Hepatocyte (in vitro differentiated cells): Measurements from ENCODE around the gene TMEM115. TPM values are rescaled to one million over a fixed set of nuclear protein-coding genes. Genes with fewer than 3 reads are reported as not detected.

Experiments
- DNase-seq: peaks from one replicate; pipeline ENCODE4 v3.0.0-alpha.2; 2016; ENCODE audit warnings: low spot score
- H2AFZ ChIP-seq: fragments of 200-600 bp; sonication (generic); 2 replicates; pipeline ENCODE4 v1.6.0; 2016; ENCODE audit warnings: antibody characterized with exemption, mild to moderate bottlenecking
- H3K27ac ChIP-seq: fragments of 200-600 bp; sonication (generic); 2 replicates; pipeline ENCODE4 v1.5.1; 2016; ENCODE audit warnings: mild to moderate bottlenecking
- H3K27me3 ChIP-seq: fragments of 200-600 bp; sonication (generic); 2 replicates; pipeline ENCODE4 v1.6.1; 2016
- H3K36me3 ChIP-seq: fragments of 200-600 bp; sonication (generic); replicated peaks from 2 replicates; pipeline ENCODE4 v1.5.1; 2016; ENCODE audit warnings: low read depth; ENCODE audit not compliant: insufficient read depth
- H3K4me1 ChIP-seq: fragments of 200-600 bp; sonication (generic); 2 replicates; pipeline ENCODE4 v1.5.1; 2016; ENCODE audit warnings: mild to moderate bottlenecking, moderate library complexity; ENCODE audit not compliant: insufficient read depth
- H3K4me2 ChIP-seq: fragments of 200-600 bp; sonication (generic); 2 replicates; pipeline ENCODE4 v1.6.0; 2016
- H3K4me3 ChIP-seq: fragments of 200-600 bp; sonication (generic); 2 replicates; pipeline ENCODE4 v1.5.1; 2016; ENCODE audit warnings: mild to moderate bottlenecking
- H3K79me2 ChIP-seq: fragments of 200-600 bp; sonication (generic); 2 replicates; pipeline ENCODE4 v1.6.0; 2017; ENCODE audit warnings: mild to moderate bottlenecking
- H3K9me2 ChIP-seq: fragments of 200-600 bp; sonication (generic); replicated peaks from 2 replicates; pipeline ENCODE4 v1.6.0; 2017; ENCODE audit warnings: mild to moderate bottlenecking; ENCODE audit not compliant: insufficient read depth
- H3K9me3 ChIP-seq: fragments of 200-600 bp; sonication (generic); 2 replicates; pipeline ENCODE4 v1.5.1; 2016; ENCODE audit warnings: low read depth, mild to moderate bottlenecking
- H4K20me1 ChIP-seq: fragments of 200-600 bp; sonication (generic); 2 replicates; pipeline ENCODE4 v1.6.0; 2016; ENCODE audit warnings: mild to moderate bottlenecking; ENCODE audit not compliant: insufficient read depth, poor library complexity, severe bottlenecking
- EZH2 ChIP-seq: fragments of 200-600 bp; sonication (generic); IDR thresholded peaks from 2 replicates; pipeline ENCODE4 v1.6.1; 2016; ENCODE audit warnings: antibody characterized with exemption, mild to moderate bottlenecking, borderline replicate concordance
- EZH2phosphoT487 ChIP-seq: fragments of 200-600 bp; sonication (generic); IDR thresholded peaks from one replicate; pipeline ENCODE4 v1.6.1; 2018; ENCODE audit warnings: antibody characterized with exemption, mild to moderate bottlenecking, low read depth, moderate library complexity; ENCODE audit not compliant: unreplicated experiment, severe bottlenecking
- WGBS: methylation state at CpG from one replicate; pipeline ENCODE4 v1.1.6; 2016; ENCODE audit warnings: low lambda C conversion rate; ENCODE audit errors: missing lambda C conversion rate; 5-methylcytosine and 5-hydroxymethylcytosine counted together
- polyA plus RNA-seq: library from polyadenylated mRNA; unstranded; fragments of >200 nt; fragmentation: Nextera tagmentation; extraction: Ambion mirVana; gene quantifications from 2 replicates; pipeline ENCODE4 v1.2.1, GENCODE V29; 2016
- total RNA-seq: library from RNA; depleted of rRNA; stranded (reverse); fragments of >200 nt; gene quantifications from 2 replicates; pipeline ENCODE4 v1.2.3, GENCODE V29; 2014
- TF ChIP-seq, protein P1 (sequence below): fragments of 200-600 bp; sonication (generic); IDR thresholded peaks from 2 replicates; pipeline ENCODE4 v1.5.1; 2016; ENCODE audit warnings: antibody characterized with exemption, mild to moderate bottlenecking; ENCODE audit not compliant: poor library complexity

TMEM115 gene
- total and polyA plus RNA-seq, 2 experiments from 2014 or later: 49.3 to 69.9 TPM

DNA sequence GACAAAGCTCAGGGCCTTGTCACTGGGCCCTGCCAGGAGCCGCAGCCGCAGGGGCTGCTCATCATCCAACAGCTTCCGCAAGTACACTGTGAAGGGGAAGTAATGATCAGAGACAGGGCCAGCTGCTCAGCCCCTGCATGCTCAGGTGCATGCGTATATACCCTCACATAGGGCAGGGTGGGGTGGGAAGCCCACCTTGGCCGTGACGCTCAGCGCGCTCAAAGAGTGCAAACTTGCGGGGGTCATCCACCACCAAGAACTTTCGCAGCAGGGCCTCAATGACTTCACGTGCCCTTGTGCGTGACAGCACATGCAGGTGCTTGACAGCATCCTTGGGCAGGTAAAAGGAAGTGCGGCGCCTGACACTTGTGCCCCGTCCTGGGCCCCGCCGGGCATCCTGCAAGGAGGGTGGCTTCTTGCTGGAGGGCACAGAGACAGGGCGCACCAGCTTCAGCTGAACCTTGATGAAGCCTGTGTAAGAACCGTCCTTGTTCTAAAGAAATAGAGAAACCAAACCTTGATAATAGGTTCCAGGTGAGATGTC, 27.9 kb downstream of the TMEM115 start:
- no peak overlapping the region for H3K4me3 ChIP-seq
- H2AFZ ChIP-seq: no peak overlapping the region
- no peak overlapping the region for H3K27ac ChIP-seq
- no peaks in the 10 kb centered on the region for H3K36me3 ChIP-seq
- peaks cover 22% of the 10 kb centered on the region for H3K4me1 ChIP-seq
- peaks cover 60% of the 10 kb centered on the region for H3K79me2 ChIP-seq
- no peaks in the 10 kb centered on the region for H3K9me2 ChIP-seq
- H3K4me2 ChIP-seq: no peak overlapping the region
- H3K9me3 ChIP-seq: no peaks in the 10 kb centered on the region
- peaks cover 5% of the 10 kb centered on the region for H4K20me1 ChIP-seq
- no peaks in the 10 kb centered on the region for H3K27me3 ChIP-seq
- no peak for DNase-seq
- TF ChIP-seq EZH2phosphoT487 (no peak), EZH2 (no peak)
- 99% methylated on average over 15 of the region's 19 CpGs for WGBS

DNA sequence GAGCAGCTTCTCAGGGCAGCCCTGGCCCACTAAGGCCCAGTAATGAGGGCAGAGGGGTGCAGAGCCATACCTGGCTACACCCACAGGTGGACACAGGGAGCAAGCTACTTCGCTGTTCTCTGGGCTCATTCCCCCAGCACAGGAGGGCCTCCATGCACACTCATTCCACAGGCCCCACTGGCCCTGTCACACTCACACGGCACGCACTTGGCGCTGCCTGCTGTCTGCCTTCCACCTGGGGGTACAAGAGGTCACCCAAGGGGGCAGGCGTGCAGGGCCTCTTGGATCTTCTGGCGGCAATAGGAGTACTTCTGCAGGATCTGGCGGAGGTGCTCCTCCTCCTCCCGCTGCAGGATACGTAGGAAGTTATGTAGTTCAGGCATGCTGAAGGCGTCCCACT, 29.0 kb downstream of the TMEM115 start:
- no peak overlapping the region for H3K4me2 ChIP-seq
- H2AFZ ChIP-seq: no peak overlapping the region
- no peaks in the 10 kb centered on the region for H3K9me3 ChIP-seq
- 98% methylated on average over 10 of the region's 10 CpGs for WGBS
- TF ChIP-seq, protein P1, sequence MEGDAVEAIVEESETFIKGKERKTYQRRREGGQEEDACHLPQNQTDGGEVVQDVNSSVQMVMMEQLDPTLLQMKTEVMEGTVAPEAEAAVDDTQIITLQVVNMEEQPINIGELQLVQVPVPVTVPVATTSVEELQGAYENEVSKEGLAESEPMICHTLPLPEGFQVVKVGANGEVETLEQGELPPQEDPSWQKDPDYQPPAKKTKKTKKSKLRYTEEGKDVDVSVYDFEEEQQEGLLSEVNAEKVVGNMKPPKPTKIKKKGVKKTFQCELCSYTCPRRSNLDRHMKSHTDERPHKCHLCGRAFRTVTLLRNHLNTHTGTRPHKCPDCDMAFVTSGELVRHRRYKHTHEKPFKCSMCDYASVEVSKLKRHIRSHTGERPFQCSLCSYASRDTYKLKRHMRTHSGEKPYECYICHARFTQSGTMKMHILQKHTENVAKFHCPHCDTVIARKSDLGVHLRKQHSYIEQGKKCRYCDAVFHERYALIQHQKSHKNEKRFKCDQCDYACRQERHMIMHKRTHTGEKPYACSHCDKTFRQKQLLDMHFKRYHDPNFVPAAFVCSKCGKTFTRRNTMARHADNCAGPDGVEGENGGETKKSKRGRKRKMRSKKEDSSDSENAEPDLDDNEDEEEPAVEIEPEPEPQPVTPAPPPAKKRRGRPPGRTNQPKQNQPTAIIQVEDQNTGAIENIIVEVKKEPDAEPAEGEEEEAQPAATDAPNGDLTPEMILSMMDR: no peak
- TF ChIP-seq EZH2phosphoT487 (no peak), EZH2 (no peak)
- peaks cover 5% of the 10 kb centered on the region for H4K20me1 ChIP-seq
- H3K4me3 ChIP-seq: no peak overlapping the region
- H3K9me2 ChIP-seq: no peaks in the 10 kb centered on the region
- no peak for DNase-seq
- H3K27me3 ChIP-seq: no peaks in the 10 kb centered on the region
- H3K79me2 ChIP-seq: peaks cover 54% of the 10 kb centered on the region
- H3K36me3 ChIP-seq: no peaks in the 10 kb centered on the region
- H3K27ac ChIP-seq: no peak overlapping the region
- peaks cover 12% of the 10 kb centered on the region for H3K4me1 ChIP-seq

DNA sequence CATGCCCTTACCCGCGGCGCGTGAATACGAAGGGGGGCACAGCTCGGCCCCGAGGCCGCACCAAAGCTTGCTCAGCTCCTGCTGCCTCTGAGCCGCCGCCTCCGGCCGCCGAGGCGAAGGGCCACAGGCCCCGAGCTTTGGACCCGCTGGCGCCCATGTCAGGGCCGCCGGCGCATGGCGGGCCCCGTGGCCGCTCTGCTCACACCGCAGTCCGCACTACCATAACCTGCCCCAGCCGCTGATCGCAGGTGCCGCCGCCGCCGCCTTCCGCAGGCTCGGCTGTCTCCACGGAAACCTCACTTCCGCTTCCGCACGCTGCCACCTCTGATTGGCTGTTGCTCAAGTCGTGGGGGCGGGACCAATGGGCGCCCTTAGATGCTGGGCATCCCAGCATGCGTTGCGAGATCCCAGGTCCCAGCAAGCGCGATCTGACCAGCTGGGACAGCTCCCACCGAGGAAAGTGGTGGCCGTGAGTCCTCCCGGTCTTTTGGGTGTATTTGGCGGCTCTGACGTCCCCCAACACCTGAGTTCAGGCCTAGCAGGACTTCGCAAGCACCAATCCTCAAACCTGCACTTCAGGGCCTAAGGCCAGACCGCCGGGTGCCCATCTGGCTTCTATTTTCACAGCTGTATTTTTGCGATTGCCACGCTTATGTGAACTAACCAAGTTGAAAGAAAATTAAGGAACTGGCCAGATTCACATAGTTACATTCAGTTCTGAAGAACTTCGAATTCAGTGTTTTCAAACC, 31.2 kb downstream of the TMEM115 start, which contains the start of gene TUSC2:
TUSC2 (minus strand) TSS at position 281 of the 749 bp plus-strand sequence; CDS start at position 157, 124 bp downstream.
- no peak for TF ChIP-seq EZH2phosphoT487
- no peak for TF ChIP-seq EZH2
- TF ChIP-seq, protein P1: no peak
- peaks cover 32% of the 10 kb centered on the region for H3K79me2 ChIP-seq

DNA sequence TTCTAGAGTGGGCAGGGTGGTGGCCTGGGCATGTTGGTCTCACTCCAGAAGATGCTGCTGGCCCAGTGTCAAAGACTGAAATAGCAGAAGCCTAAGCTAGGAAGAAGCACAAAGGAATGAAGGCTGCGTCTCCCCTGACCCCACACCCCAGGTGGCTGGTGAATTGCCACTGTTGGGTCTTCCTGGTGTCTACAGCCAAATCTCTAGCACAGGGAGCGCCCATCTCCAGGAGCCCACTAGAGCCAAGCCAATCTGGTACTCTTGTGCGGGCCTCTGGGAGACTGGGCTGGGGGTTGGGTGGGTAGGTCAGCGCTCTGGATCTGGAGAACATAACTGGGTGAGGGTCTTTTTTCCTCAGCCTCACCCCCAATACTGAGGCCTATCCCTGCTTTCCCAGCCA, 32.2 kb downstream of the TMEM115 start:
- Histone ChIP-seq H3K4me1 (peaks cover 19% of the 10 kb centered on the region), H3K79me2 (peaks cover 24% of the 10 kb centered on the region), H3K27ac (no peak overlapping the region), H3K36me3 (no peaks in the 10 kb centered on the region), H4K20me1 (peaks cover 2% of the 10 kb centered on the region), H3K27me3 (no peaks in the 10 kb centered on the region), H2AFZ (no peak overlapping the region), H3K4me2 (peak overlapping the region; percentile 86), H3K4me3 (peak overlapping the region; percentile 18), H3K9me2 (no peaks in the 10 kb centered on the region), H3K9me3 (no peaks in the 10 kb centered on the region)
- DNase-seq: no peak
- WGBS: 85% methylated on average over 4 of the region's 4 CpGs
- TF ChIP-seq EZH2phosphoT487: no peak
- TF ChIP-seq EZH2: no peak

More for the DNA sequence above, 31.2 kb downstream of the TMEM115 start, which contains the start of gene TUSC2:
- Histone ChIP-seq H4K20me1 (peaks cover 2% of the 10 kb centered on the region), H3K4me2 (peak within 1 kb of the TSS; percentile 86), H3K4me3 (peak within 1 kb of the TSS; percentile 18), H3K9me2 (no peaks in the 10 kb centered on the region), H3K4me1 (peaks cover 11% of the 10 kb centered on the region), H3K27ac (peak within 1 kb of the TSS; percentile 72), H3K27me3 (no peaks in the 10 kb centered on the region), H2AFZ (peak within 1 kb of the TSS; percentile 39), H3K36me3 (no peaks in the 10 kb centered on the region), H3K9me3 (no peaks in the 10 kb centered on the region)
- 5% methylated on average over 54 of the region's 55 CpGs for WGBS
- DNase-seq: peak; percentile 99
